NCI-H510A treated with DMSO at 0.1 percent for 48 hours (cell line): ENCODE measurements around the gene TJAP1.
"Not testable (repeated sequence)": the region's sequence is repeated elsewhere in the genome, so short reads cannot be mapped to it uniquely, and the experiment has no call there.

Source experiments
- DNase-seq: peaks from one replicate; lab custom pipeline; 2025; lab: John Stamatoyannopoulos, UW

Gene TJAP1

DNA sequence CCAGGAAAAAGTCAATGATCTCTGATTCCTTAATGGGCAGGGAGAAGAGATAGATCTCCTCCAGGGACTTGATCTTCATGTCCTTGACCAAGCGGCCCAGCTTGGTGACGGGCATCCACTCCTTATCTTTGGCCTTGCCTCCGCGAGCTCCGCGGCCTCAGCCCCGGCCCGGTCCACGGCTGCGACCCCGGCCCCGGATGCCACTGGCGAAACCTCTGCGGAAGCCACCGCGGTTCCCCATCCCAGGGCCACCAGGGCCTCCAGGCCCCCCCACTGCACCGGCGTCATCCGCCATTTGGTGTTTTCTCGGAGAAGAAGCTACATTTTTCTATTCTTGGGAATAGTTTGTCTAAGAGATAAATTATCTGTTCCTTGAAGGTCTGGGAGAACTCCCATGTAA, 62.0 kb downstream of the TJAP1 start:
- DNase-seq = not testable (repeated sequence)

- no peak for DNase-seq
Measured at GRCh38 chr6:43540507-43540906, 63.1 kb downstream of the TJAP1 start.

DNA sequence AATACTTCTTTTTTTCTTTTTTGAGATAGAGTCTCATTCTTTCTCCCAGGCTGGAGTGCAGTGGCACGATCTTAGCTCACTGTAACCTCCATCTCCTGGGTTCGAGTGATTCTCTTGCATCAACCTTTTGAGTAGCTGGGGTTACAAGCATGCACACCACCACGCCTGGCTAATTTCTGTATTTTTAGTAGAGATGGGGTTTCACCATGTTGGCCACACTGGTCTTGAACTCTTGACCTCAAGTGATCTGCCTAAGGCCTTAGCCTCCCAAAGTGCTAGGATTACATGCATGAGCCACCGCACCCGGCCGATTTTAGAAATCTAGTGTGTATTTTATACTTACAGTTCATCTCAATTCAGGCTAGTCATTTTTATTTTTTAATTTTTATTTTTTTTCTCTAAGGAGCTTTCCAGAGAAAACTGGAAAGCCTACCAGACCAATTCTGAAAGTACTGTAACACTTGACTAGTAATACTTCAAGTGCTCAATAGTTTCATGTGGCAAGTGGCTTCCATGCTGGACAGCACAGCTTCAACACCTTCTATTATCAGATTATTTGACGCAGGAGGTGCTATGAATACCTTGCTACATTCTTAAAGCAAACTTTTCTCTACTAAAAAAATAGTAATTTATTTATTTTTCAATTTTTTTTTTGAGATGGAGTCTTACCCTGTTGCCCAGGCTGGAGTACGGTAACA, 64.6 kb downstream of the TJAP1 start:
- DNase-seq = no peak

- DNase-seq = no peak
Measured at GRCh38 chr6:43544461-43544860, 67.1 kb downstream of the TJAP1 start.

GRCh38 chr6:43547222-43547621, 69.9 kb downstream of the TJAP1 start:
- no peak for DNase-seq
